Endometrial microvascular endothelial cells (primary cell): ENCODE results near the gene MRPL46. TPM values are rescaled to one million over a fixed set of nuclear protein-coding genes. Genes with fewer than 3 reads are reported as not detected.
"Not testable (repeated sequence)": the region's sequence is repeated elsewhere in the genome, so short reads cannot be mapped to it uniquely, and the experiment has no call there.

ENCODE experiments used
- in situ Hi-C: cut with HindIII; loops from 2 replicates; pipeline ENCODE4 v1.10.0; 2017; ENCODE audit warnings: low sequenced_read_pairs, low pct_unique_long_range_greater_than_20kb; ENCODE audit errors: inconsistent ontology term
- total RNA-seq: library from RNA; depleted of rRNA; stranded (reverse); fragments of >200 nt; gene quantifications from one replicate; pipeline ENCODE4 v1.2.3, GENCODE V29; 2015; ENCODE audit errors: inconsistent ontology term

Gene MRPL46
- total RNA-seq, 1 donor from 2014 or later: 18.5 TPM

DNA sequence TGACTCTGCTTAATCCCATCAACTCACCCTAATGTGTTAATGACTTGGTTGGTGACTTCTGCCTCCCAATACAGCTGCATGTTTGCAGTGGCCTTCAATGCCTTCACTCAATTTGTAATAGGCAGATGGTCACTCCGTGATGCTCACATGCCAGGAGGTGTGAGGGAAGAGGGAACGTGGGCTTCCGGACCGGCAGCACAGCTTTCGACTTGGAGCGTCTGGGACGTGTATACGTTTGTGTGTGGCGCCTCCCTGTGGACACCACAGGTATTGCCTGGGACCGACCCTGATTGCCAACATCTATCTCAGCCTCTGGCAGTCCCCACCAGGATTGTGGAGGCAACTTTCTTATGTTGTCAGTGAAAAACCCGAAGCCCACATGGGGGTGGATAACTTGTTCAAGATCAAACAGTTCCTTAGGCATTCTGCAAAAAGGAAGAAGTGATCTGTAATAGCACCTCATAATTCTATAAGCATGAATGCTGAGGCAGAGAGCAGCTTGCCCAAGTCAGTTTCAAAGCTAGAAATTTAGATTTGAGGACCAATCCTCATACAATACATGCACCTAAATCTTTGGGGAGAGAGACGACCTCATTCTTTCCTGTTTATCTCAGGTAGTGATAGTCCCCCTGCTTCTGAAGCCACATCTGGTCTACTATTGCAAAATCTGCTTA is 16.9 kb downstream of the MRPL46 start:
- in situ Hi-C loops: no loop called here

GRCh38 chr15:88449581-88449980 is 17.6 kb downstream of the MRPL46 start:
- in situ Hi-C loops: no loop called here

DNA sequence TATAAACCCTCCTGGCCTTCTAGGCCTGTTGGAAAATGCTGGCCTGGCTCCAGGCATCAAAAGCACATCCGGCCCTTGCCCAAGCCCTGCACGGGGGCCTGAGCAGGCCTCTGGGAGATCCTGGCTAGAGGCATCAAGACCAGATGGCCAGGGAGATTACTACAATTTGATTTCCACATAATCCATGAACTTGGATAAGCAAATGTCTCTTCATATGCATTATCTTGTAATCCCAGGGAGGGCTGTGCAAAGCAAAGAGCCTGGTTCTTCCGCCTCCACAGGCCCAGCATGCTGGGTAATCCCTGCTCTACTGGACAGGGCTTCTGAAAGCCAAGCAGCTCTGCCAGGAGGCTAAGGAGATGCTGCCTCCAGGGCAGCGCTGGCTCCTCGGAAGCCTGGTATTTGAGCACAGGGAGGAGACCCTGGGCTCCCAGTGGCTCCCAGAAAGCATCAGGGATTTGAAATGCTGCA is 18.2 kb downstream of the MRPL46 start:
- in situ Hi-C loops: no loop called here

GRCh38 chr15:88447741-88448140 is 19.4 kb downstream of the MRPL46 start:
- in situ Hi-C loops: no loop called here

DNA sequence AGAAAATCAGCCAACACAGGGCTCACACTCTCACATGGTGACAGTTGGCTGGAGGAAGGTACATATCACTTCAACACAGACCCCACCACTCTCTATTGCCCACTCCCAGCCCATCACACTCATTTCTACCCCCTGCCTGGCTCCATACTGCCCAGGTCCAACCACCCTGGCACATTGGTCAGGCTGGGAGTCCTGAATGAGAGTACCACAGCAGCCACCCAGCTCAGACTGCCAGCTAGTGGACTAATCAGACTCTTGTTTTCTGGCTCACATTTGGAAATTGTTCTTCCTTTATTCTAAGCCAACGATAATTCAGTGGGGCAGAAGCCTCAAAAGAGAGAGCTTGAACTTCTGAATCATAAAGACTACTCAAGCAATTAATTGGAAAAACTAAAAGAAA is 20.0 kb downstream of the MRPL46 start:
- in situ Hi-C loops: no loop called here

DNA sequence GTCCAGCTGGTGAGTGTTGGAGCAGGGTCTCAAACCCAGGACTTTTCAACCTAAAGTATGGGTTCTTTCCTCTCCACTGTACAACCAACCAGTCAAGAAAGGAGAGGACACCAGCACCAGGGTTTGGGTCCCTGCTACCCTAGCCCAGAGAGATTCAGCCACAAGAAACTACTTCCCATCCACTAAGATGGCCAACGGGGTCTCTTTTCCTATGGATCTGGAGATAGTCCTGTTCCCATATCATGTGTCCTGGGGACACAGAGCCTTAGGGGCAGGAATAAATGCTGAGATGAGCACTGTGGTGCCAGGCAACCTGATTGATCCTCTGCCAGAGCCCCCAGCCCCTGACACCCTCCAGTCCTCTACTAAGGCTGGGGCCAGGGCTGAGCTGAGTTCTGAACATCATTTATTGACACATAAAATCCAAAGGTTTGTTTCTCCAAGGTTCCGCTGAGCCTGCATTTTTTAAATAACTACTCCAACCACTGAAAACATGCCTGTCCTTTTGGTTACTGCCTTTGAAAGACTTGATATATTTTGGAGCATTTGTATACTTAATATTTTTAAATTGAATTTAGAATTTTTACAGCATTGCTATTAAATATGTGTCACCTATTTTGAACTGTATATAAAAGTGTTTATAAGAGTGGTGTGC is 26.0 kb downstream of the MRPL46 start:
- in situ Hi-C loops: no loop called here

DNA sequence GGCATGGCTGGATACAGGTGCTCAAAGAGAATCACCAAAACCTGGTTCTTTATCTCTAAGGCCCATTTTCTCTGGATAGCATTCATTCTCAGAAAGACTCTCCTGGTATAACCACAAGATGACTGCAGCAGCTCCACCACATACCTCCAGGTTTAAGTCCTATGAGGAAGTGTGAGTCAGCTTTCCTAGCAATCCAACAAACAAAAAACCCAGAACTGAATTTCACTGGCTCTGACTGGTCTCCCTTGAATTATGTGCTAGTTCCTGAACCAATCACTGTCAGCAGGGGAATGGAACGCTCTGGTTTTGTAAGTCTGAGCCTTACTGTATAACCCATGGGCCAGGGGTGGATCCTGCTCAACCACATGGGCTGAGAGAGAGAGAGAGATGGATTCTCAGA is 27.2 kb downstream of the MRPL46 start:
- in situ Hi-C loops: no loop called here

- in situ Hi-C loops: no loop called here
Observed at GRCh38 chr15:88438181-88438580, 29.0 kb downstream of the MRPL46 start.

GRCh38 chr15:88434106-88434505 is 33.1 kb downstream of the MRPL46 start:
- in situ Hi-C loops: not testable (repeated sequence)

GRCh38 chr15:88433046-88433685 is 34.0 kb downstream of the MRPL46 start:
- in situ Hi-C loops: no loop called here

DNA sequence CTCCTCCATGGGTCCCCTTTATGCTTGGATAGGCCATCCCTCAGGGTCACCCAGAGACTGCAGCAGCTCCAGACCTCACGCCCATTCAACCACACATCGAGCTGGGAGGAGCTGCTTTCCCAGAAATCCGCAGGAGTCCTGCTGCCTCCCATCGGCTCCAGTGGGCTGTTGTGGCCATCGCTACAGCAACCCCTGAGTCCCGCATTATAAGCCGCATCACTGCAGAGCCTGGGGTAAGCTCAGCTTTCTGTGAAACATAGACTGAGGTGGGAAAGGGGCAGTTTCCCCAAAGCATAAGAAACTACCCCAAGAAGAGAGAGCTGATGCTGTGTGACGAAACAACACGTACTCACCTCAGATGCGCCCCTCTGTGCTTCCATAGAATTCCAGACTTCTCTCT is 35.7 kb downstream of the MRPL46 start:
- in situ Hi-C loops: no loop called here

GRCh38 chr15:88430051-88430450 is 37.1 kb downstream of the MRPL46 start:
- in situ Hi-C loops: no loop called here

GRCh38 chr15:88428805-88429605 is 38.2 kb downstream of the MRPL46 start:
- in situ Hi-C loops: no loop called here

DNA sequence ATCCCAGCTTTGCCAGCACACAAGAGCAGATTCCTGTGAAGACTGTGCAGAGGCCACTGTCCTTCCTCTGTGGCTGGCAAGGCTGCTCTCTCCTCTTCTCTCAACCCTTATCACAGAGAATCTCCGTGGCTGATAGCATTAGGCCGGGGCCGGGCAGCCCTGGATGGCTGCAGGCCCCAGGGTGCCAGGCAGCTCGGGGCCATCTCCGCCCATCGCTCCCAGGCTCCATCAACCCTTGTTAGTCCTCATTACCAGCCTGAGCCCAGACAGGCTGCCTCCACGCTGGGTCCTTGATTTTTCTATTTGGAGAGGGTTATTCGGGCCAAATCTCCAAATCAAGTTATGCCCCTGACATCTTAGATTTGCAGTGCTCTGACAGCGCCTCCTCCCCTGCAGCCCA is 39.1 kb downstream of the MRPL46 start:
- in situ Hi-C loops: no loop called here

- in situ Hi-C loops: no loop called here
Observed at GRCh38 chr15:88426304-88426703, 40.9 kb downstream of the MRPL46 start.

GRCh38 chr15:88423331-88423730 is 43.9 kb downstream of the MRPL46 start:
- in situ Hi-C loops: no loop called here

DNA sequence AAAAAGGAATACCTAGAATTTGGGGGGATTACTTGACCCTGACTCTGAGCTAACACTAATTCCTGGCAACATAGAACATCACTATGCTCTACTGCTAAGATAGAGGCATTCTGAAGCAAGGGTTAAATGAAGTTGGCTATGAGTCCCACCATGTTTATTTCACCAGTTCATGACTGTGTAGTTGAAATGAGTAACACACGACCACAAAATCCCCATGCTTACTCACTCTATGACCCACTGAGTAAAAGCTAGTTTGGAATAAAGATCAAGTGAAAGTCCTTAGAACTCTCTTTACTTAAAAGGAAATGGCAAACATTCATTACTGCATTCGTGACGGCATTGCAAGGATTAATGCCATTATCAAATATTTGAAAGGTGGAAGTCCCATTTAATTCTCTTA is 47.4 kb downstream of the MRPL46 start:
- in situ Hi-C loops: no loop called here
